ENCODE data around the gene PRDM15. TPM values are rescaled to one million over a fixed set of nuclear protein-coding genes. Genes with fewer than 3 reads are reported as not detected.
A peak's percentile ranks its signal among the peaks of the same experiment; 100 is the strongest.

PRDM15 gene
- total RNA-seq, 1 donor from 2014 or later, result 13.6 TPM

DNA sequence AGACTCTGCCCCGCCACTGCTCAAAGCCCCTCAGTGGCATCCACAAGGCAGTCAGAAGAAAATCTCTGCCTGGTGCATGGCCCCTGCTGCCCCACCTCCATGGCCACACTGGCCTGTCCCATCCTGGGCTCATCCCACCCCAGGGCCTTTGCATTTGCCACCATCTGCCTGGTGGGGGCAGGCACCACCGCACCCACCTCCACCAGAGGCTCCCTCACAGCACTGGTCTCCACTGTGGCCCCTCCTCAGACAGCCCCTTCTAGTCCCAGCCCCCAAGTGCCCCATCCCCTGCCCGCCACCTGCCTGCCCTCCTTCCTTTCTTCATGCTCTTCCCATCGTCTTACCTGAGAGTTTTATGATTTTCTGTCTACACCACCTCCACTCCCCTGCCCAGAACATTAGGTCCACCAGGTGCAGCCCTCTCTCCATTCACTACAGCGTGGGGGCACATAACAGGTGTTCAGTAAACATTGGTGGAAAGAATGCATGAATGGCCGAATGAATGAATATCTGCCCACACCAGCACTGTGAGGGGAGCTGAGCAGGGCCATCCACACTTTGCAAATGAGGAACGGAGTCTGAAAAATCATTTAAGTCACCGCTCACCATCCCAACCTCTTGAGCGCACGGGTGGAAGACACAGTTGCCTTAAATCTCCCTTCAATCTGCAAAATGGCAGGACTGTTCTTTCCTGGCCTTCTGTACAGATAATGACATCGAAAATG lies 2.1 kb downstream of the PRDM15 start:
- ChIA-PET CTCF (interaction anchor here (1.1 to 1.4 kb wide), 2 partner anchors 60 to 240 kb away, joined by 6 to 9 read pairs; no protein-coding TSS in a partner anchor), POLR2A (interaction anchor here (0.6 to 2.4 kb wide), 5 partner anchors 9 to 236 kb away, joined by 3 to 9 read pairs (median 4); partner anchors contain the start of gene ZBTB21)
- Mint-ChIP-seq H3K27ac (no peak overlapping the region), H3K4me3 (peak overlapping the region; percentile 87), H3K4me1 (peaks cover 39% of the 10 kb centered on the region), H3K36me3 (ENCODE audit: low read depth) (peaks cover 6% of the 10 kb centered on the region), H3K9me3 (no peaks in the 10 kb centered on the region), H3K27me3 (no peaks in the 10 kb centered on the region)
- intact Hi-C loops (cut with micrococcal nuclease), result loop anchor here (5.0 kb wide), 3 partner anchors 185 to 515 kb away; partner anchors contain the start of gene MX2
- TF ChIP-seq, protein P1, sequence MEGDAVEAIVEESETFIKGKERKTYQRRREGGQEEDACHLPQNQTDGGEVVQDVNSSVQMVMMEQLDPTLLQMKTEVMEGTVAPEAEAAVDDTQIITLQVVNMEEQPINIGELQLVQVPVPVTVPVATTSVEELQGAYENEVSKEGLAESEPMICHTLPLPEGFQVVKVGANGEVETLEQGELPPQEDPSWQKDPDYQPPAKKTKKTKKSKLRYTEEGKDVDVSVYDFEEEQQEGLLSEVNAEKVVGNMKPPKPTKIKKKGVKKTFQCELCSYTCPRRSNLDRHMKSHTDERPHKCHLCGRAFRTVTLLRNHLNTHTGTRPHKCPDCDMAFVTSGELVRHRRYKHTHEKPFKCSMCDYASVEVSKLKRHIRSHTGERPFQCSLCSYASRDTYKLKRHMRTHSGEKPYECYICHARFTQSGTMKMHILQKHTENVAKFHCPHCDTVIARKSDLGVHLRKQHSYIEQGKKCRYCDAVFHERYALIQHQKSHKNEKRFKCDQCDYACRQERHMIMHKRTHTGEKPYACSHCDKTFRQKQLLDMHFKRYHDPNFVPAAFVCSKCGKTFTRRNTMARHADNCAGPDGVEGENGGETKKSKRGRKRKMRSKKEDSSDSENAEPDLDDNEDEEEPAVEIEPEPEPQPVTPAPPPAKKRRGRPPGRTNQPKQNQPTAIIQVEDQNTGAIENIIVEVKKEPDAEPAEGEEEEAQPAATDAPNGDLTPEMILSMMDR (IDR thresholded peaks at IDR 0.05), result no peak
- ATAC-seq (ENCODE audit: low read depth), result no peak
- DNase-seq, result no peak

DNA sequence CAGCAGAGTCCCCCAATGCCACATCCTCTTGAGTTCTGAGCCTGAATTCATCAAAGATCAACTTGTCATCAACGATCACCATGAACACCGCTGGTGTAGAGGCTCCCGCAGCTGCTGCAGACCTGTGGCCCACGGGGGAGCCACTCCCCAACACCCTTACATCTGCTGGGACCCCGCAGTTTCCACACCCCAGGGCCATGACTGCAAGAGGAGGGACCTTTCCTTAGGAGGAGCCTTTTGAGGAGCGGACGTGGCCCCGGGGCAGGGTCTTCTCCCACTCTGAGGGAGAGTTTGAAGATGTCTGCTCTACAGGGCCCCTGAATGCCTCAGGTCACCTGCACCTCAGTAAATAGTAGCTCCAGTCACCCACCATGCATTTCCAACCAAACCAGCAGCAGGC lies 2.7 kb downstream of the PRDM15 start:
- ATAC-seq (ENCODE audit: low read depth) (no peak), DNase-seq (no peak)
- intact Hi-C loops (cut with micrococcal nuclease), result loop anchor here (5.0 kb wide), 3 partner anchors 186 to 514 kb away; partner anchors contain the start of gene MX2
- Mint-ChIP-seq H3K9me3 (no peaks in the 10 kb centered on the region), H3K36me3 (ENCODE audit: low read depth) (peaks cover 6% of the 10 kb centered on the region), H3K27me3 (no peaks in the 10 kb centered on the region), H3K4me3 (no peak overlapping the region), H3K27ac (peak overlapping the region; percentile 50), H3K4me1 (peaks cover 39% of the 10 kb centered on the region)
- ChIA-PET CTCF (interaction anchor here (1.2 kb wide), 1 partner anchor 231 kb away, joined by 3 read pairs; no protein-coding TSS in a partner anchor), POLR2A (interaction anchor here (2.4 kb wide), 1 partner anchor 133 kb away, joined by 9 read pairs; the partner anchor contains the start of gene ZBTB21)
- TF ChIP-seq, protein P1 (IDR thresholded peaks at IDR 0.05), result no peak

DNA sequence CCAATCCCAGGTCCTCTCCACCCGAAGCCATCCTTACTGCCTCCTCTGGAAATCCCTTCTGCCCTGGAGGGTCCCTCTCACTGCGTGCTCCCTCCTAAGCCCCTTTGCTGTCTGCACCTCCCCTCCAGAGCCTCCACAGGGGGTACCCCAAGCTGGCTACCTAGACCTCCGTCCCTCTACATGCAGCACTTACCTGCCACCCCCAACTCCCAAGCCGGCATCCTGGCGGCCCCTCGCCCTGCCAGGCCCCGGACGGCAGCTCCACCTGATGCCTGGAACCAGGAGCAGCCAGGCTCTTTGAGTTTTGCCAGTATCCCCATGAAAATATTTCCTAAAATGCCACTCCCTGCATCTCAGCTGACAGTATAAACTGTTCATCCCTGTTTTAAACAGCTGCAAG lies 4.1 kb downstream of the PRDM15 start:
- Mint-ChIP-seq H3K36me3 (ENCODE audit: low read depth) (peaks cover 6% of the 10 kb centered on the region), H3K9me3 (no peaks in the 10 kb centered on the region), H3K27me3 (no peaks in the 10 kb centered on the region), H3K4me1 (peaks cover 41% of the 10 kb centered on the region), H3K4me3 (no peak overlapping the region), H3K27ac (no peak overlapping the region)
- ATAC-seq (ENCODE audit: low read depth), result no peak
- POLR2A ChIA-PET, result no interaction called here
- intact Hi-C loops (cut with micrococcal nuclease), result loop anchor here (5.0 kb wide), 3 partner anchors 187 to 513 kb away; partner anchors contain the start of gene MX2
- TF ChIP-seq, protein P1 (IDR thresholded peaks at IDR 0.05), result no peak
- CTCF ChIA-PET, result interaction anchor here (1.0 kb wide), 1 partner anchor 21 kb away, joined by 5 read pairs; no protein-coding TSS in a partner anchor
- DNase-seq, result no peak

DNA sequence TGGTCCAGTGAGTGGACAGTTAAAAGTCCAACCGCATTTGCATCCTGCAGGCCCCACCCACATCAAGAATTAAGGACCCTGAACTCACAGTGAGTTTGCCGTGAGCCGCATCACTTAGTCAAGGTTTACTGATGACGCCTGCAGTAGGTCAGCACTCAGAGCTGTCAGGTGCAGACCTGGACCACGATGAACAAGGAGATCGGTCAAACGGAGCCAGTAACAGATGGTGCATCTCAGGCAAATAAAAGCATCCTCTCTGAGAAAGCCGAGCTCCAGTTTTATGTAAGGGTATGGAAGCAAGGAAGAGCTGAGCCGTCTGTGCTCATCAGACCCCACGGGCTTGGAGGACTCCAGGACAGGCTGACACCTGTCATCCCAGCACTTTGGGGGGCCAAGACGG lies 4.5 kb downstream of the PRDM15 start:
- intact Hi-C loops (cut with micrococcal nuclease), result loop anchor here (5.0 kb wide), 3 partner anchors 188 to 512 kb away; partner anchors contain the start of gene MX2
- TF ChIP-seq, protein P1 (IDR thresholded peaks at IDR 0.05), result no peak
- ChIA-PET POLR2A (no interaction called here), CTCF (interaction anchor here (1.0 kb wide), 1 partner anchor 21 kb away, joined by 5 read pairs; no protein-coding TSS in a partner anchor)
- H3K36me3 Mint-ChIP-seq (ENCODE audit: low read depth), result peaks cover 4% of the 10 kb centered on the region
- DNase-seq (no peak), ATAC-seq (ENCODE audit: low read depth) (no peak)
- H3K4me3 Mint-ChIP-seq, result no peak overlapping the region
- H3K9me3 Mint-ChIP-seq, result no peaks in the 10 kb centered on the region
- H3K27me3 Mint-ChIP-seq, result no peaks in the 10 kb centered on the region
- H3K27ac Mint-ChIP-seq, result no peak overlapping the region
- H3K4me1 Mint-ChIP-seq, result peaks cover 41% of the 10 kb centered on the region

DNA sequence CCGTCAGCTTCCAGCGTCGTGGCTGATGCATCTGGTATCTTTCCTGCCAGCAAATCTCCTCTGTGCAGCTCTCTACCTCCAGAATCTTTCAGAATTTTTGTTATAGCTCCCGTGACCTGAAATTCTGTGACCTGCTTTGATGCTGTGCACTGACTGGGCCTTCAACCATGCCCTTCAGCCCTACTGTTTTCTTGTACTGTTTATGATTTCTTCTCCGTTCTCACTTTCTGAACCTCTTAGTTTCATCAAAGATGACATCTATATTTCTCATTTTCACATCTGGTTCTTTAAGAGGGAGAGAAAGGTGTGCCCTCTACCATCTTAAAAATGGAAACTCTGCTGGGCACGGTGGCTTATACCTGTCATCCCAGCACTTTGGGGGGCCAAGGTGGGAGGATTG lies 5.7 kb downstream of the PRDM15 start:
- Mint-ChIP-seq H3K9me3 (no peaks in the 10 kb centered on the region), H3K36me3 (ENCODE audit: low read depth) (peaks cover 4% of the 10 kb centered on the region), H3K4me1 (peaks cover 52% of the 10 kb centered on the region), H3K27me3 (no peaks in the 10 kb centered on the region), H3K4me3 (no peak overlapping the region), H3K27ac (no peak overlapping the region)
- POLR2A ChIA-PET, result no interaction called here
- CTCF ChIA-PET, result interaction anchor here (0.7 to 1.0 kb wide), 2 partner anchors 57 to 234 kb away, joined by 4 read pairs; no protein-coding TSS in a partner anchor
- TF ChIP-seq, protein P1 (IDR thresholded peaks at IDR 0.05), result no peak
- intact Hi-C loops (cut with micrococcal nuclease), result no loop called here
- ATAC-seq (ENCODE audit: low read depth), result no peak
- no peak for DNase-seq
